Epithelial cell of proximal tubule (primary cell): ENCODE data around the gene VDAC1. TPM values are rescaled to one million over a fixed set of nuclear protein-coding genes. Genes with fewer than 3 reads are reported as not detected.

Experiments
- DNase-seq: peaks from one replicate; pipeline ENCODE4 v3.0.0-alpha.2; 2011; ENCODE audit warnings: low read depth
- H3K4me3 ChIP-seq: 2 replicates; pipeline ENCODE4 v1.5.1; 2011; ENCODE audit warnings: low read depth, mild to moderate bottlenecking, low read length
- total RNA-seq: library from RNA; depleted of rRNA; stranded (reverse); fragments of >200 nt; gene quantifications from 2 replicates; pipeline ENCODE4 v1.2.3, GENCODE V29; 2015
- TF ChIP-seq, protein P1 (sequence below): conservative IDR thresholded peaks from 2 replicates; pipeline ENCODE4 v1.5.1; 2012; ENCODE audit warnings: low read depth, mild to moderate bottlenecking, low read length

VDAC1 gene
- total RNA-seq, 1 donor from 2014 or later = 295 TPM

- DNase-seq = no peak
- TF ChIP-seq, protein P1, sequence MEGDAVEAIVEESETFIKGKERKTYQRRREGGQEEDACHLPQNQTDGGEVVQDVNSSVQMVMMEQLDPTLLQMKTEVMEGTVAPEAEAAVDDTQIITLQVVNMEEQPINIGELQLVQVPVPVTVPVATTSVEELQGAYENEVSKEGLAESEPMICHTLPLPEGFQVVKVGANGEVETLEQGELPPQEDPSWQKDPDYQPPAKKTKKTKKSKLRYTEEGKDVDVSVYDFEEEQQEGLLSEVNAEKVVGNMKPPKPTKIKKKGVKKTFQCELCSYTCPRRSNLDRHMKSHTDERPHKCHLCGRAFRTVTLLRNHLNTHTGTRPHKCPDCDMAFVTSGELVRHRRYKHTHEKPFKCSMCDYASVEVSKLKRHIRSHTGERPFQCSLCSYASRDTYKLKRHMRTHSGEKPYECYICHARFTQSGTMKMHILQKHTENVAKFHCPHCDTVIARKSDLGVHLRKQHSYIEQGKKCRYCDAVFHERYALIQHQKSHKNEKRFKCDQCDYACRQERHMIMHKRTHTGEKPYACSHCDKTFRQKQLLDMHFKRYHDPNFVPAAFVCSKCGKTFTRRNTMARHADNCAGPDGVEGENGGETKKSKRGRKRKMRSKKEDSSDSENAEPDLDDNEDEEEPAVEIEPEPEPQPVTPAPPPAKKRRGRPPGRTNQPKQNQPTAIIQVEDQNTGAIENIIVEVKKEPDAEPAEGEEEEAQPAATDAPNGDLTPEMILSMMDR = no peak
- no peak overlapping the region for H3K4me3 ChIP-seq
Measured at GRCh38 chr5:133921979-133922378, 82.8 kb downstream of the VDAC1 start.

Other genes starting within 250 kb of the VDAC1 start
- 71.1 and 73.2 TPM in 2 replicates for gene C5orf15, start 36.4 kb downstream of the VDAC1 start, total RNA-seq
- gene TCF7, start 109.7 kb upstream of the VDAC1 start, total RNA-seq = 3.5 and 3.6 TPM in 2 replicates
- gene SKP1, start 172.0 kb upstream of the VDAC1 start, total RNA-seq = 210 and 277 TPM in 2 replicates
- 162 and 196 TPM in 2 replicates for gene PPP2CA, start 221.1 kb upstream of the VDAC1 start, total RNA-seq